Measurements from ENCODE around the gene TRIM33.
A peak's percentile ranks its signal among the peaks of the same experiment; 100 is the strongest.

The TRIM33 gene

DNA sequence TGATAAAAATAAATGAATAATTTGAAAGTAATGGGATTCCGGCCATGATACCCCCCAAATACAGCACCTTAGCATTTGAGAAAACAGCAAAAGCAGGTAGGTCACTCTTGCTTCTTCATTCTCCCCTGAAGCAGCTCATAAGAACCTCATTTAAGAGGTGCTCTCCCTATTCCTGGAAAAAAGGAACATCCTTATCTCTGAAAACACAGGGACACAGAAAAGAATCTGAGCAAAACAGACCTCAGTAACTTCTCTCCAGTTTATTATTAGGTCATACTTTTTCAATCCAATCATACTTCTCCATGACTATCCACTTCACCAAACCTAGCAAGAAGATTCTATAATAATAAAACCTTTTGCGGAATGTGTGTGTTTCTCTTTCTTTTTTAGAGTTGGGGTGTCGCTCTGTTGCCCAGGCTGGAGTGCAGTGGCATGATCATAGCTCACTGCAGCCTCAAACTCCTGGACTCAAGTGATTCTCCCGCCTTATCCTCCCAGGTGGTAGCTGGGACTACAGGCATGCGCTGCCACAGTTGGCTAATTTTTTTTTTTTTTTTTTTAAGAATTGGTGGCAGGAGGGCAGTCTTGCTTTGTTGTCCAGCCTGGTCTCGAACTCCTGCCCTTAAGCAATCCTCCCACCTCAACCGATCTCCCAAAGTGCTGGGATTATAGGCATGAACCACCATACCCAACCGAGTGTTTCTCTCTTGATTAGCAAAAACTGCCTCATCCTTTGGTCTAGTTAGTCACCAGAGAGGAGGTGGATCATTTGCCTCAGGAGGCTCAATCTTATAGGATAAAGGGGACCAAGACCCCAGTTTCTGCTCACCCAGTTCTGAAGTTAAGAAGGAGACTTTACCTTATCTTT lies 10.6 kb upstream of the TRIM33 start:
- TF ChIP-seq EZH2phosphoT487 (IDR thresholded peaks at IDR 0.05; ENCODE audit: borderline replicate concordance, low read length): no peak
- TF ChIP-seq, protein P1, sequence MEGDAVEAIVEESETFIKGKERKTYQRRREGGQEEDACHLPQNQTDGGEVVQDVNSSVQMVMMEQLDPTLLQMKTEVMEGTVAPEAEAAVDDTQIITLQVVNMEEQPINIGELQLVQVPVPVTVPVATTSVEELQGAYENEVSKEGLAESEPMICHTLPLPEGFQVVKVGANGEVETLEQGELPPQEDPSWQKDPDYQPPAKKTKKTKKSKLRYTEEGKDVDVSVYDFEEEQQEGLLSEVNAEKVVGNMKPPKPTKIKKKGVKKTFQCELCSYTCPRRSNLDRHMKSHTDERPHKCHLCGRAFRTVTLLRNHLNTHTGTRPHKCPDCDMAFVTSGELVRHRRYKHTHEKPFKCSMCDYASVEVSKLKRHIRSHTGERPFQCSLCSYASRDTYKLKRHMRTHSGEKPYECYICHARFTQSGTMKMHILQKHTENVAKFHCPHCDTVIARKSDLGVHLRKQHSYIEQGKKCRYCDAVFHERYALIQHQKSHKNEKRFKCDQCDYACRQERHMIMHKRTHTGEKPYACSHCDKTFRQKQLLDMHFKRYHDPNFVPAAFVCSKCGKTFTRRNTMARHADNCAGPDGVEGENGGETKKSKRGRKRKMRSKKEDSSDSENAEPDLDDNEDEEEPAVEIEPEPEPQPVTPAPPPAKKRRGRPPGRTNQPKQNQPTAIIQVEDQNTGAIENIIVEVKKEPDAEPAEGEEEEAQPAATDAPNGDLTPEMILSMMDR (IDR thresholded peaks at IDR 0.05; ENCODE audit: low read depth, low read length, poor library complexity, severe bottlenecking): no peak
- Histone ChIP-seq H3K4me1 (ENCODE audit: control insufficient read depth, low read length) (no peaks in the 10 kb centered on the region), H3K4me3 (ENCODE audit: low read length) (no peak overlapping the region), H3K27me3 (ENCODE audit: control insufficient read depth, low read length) (no peaks in the 10 kb centered on the region; the same call in 1 of the 2 replicates), H3K9me2 (replicated peaks; ENCODE audit: control insufficient read depth, low read length) (no peaks in the 10 kb centered on the region), H3F3A (ENCODE audit: control insufficient read depth, insufficient read depth) (no peaks in the 10 kb centered on the region), H3K79me2 (ENCODE audit: control insufficient read depth, low read length) (no peaks in the 10 kb centered on the region), H3K27ac (ENCODE audit: low read depth, low read length) (no peak overlapping the region), H3K4me2 (ENCODE audit: low read length) (no peak overlapping the region), H3K36me3 (ENCODE audit: control insufficient read depth, low read length) (no peaks in the 10 kb centered on the region), H4K20me1 (ENCODE audit: control insufficient read depth, insufficient read depth, low read depth, low read length) (no peaks in the 10 kb centered on the region), H3K9me3 (ENCODE audit: control insufficient read depth, insufficient read depth, low read length) (no peaks in the 10 kb centered on the region)

DNA sequence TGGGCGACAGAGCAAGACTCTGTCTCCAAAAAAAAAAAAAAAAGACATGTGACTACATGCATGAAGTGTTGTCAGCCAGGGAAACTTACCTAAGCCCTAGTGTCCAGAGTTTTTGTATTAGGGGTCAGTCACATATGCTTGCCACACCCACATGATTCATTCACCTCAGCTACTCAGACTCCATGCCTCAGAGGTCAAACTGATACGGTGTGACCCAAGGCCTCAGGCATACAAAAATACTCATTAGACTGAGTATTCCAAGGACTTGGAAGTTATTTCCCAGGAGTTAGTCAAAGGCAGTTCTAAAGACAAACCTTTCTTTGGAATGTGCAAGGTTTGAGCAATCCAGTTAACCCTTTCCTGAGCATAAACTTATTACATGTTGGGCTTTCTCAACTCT lies 6.3 kb upstream of the TRIM33 start:
- Histone ChIP-seq H3K4me1 (ENCODE audit: control insufficient read depth, low read length) (peaks cover 7% of the 10 kb centered on the region), H3K9me3 (ENCODE audit: control insufficient read depth, insufficient read depth, low read length) (no peaks in the 10 kb centered on the region), H3K79me2 (ENCODE audit: control insufficient read depth, low read length) (peaks cover 2% of the 10 kb centered on the region), H4K20me1 (ENCODE audit: control insufficient read depth, insufficient read depth, low read depth, low read length) (no peaks in the 10 kb centered on the region), H3K4me2 (ENCODE audit: low read length) (no peak overlapping the region), H3K4me3 (ENCODE audit: low read length) (no peak overlapping the region), H3K27ac (ENCODE audit: low read depth, low read length) (no peak overlapping the region), H3K27me3 (ENCODE audit: control insufficient read depth, low read length) (no peaks in the 10 kb centered on the region; the same call in 1 of the 2 replicates), H3F3A (ENCODE audit: control insufficient read depth, insufficient read depth) (0 out of 2 replicates have a peak, but pooled peaks cover 4% of the 10 kb centered on the region), H3K36me3 (ENCODE audit: control insufficient read depth, low read length) (no peaks in the 10 kb centered on the region), H3K9me2 (replicated peaks; ENCODE audit: control insufficient read depth, low read length) (no peaks in the 10 kb centered on the region)
- TF ChIP-seq EZH2phosphoT487 (IDR thresholded peaks at IDR 0.05; ENCODE audit: borderline replicate concordance, low read length): no peak
- TF ChIP-seq, protein P1 (IDR thresholded peaks at IDR 0.05; ENCODE audit: low read depth, low read length, poor library complexity, severe bottlenecking): no peak

DNA sequence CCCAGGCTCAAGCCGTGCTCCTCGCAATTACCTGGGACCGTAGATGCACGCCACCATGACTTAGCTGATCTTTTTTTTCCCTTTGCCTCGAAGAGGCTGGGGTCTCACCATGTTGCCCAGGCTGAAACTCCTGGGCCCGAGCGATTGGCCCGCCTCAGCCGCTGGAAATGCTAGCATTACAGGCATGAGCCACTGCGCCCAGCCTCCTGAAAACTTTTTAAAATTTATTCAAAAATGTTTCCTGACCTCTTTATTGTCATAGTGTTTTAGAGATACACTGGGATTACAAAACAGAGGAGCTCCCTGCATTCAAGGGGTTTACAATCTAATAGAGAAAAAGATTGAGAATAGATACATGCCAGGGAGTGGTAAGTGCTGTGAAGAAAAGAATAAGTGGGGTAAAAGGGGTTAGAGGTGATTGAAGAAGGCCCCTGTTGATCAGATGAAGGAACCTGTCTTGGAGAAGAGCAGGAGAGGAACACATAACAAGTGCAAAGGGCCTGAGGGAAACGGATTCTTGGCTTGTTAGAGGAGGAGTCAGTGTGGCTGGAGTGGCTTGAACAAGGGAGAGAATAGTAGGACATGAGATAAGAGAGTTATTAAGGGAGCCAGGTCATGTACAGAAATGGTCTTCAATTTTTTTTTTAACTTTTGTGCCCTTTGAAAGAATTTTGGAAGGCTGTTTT lies 1.7 kb upstream of the TRIM33 start:
- Histone ChIP-seq H3F3A (ENCODE audit: control insufficient read depth, insufficient read depth) (0 out of 2 replicates have a peak, but pooled peaks cover 4% of the 10 kb centered on the region), H3K79me2 (ENCODE audit: control insufficient read depth, low read length) (peaks cover 43% of the 10 kb centered on the region), H3K27me3 (ENCODE audit: control insufficient read depth, low read length) (no peaks in the 10 kb centered on the region), H3K9me2 (replicated peaks; ENCODE audit: control insufficient read depth, low read length) (no peaks in the 10 kb centered on the region), H3K36me3 (ENCODE audit: control insufficient read depth, low read length) (peaks cover 24% of the 10 kb centered on the region), H3K4me1 (ENCODE audit: control insufficient read depth, low read length) (peaks cover 28% of the 10 kb centered on the region), H4K20me1 (ENCODE audit: control insufficient read depth, insufficient read depth, low read depth, low read length) (peaks cover 23% of the 10 kb centered on the region), H3K4me3 (ENCODE audit: low read length) (peak overlapping the region; percentile 99), H3K9me3 (ENCODE audit: control insufficient read depth, insufficient read depth, low read length) (no peaks in the 10 kb centered on the region), H3K27ac (ENCODE audit: low read depth, low read length) (no peak overlapping the region), H3K4me2 (ENCODE audit: low read length) (peak overlapping the region; percentile 93)
- TF ChIP-seq EZH2phosphoT487 (IDR thresholded peaks at IDR 0.05; ENCODE audit: borderline replicate concordance, low read length): no peak
- TF ChIP-seq, protein P1 (IDR thresholded peaks at IDR 0.05; ENCODE audit: low read depth, low read length, poor library complexity, severe bottlenecking): no peak

Measured in DOHH2 (cell line).